Activated T-cell treated with anti-CD3 and anti-CD28 coated beads, Interleukin-2, amount 50 U/mL, for 24 hours (primary cell): ENCODE data around the gene C6orf89.
"Not testable (repeated sequence)": the region's sequence is repeated elsewhere in the genome, so short reads cannot be mapped to it uniquely, and the experiment has no call there.

Experiments used
- DNase-seq: peaks from one replicate; pipeline ENCODE4 v3.0.0-alpha.2; 2020
- H3K27ac Mint-ChIP-seq: 2 replicates; pipeline ENCODE4 v1.8.0; 2020; ENCODE audit warnings: mild to moderate bottlenecking, mixed read lengths
- H3K27me3 Mint-ChIP-seq: 2 replicates; pipeline ENCODE4 v1.8.0; 2020; ENCODE audit warnings: mixed read lengths
- H3K36me3 Mint-ChIP-seq: 2 replicates; pipeline ENCODE4 v1.8.0; 2020; ENCODE audit warnings: low read depth, mixed read lengths
- H3K4me1 Mint-ChIP-seq: 2 replicates; pipeline ENCODE4 v1.8.0; 2020; ENCODE audit warnings: low read depth, mixed read lengths
- H3K4me3 Mint-ChIP-seq: 2 replicates; pipeline ENCODE4 v1.8.0; 2020; ENCODE audit warnings: mild to moderate bottlenecking, moderate library complexity, mixed read lengths
- H3K9me3 Mint-ChIP-seq: 2 replicates; pipeline ENCODE4 v1.8.0; 2020; ENCODE audit warnings: mixed read lengths

C6orf89 gene

DNA sequence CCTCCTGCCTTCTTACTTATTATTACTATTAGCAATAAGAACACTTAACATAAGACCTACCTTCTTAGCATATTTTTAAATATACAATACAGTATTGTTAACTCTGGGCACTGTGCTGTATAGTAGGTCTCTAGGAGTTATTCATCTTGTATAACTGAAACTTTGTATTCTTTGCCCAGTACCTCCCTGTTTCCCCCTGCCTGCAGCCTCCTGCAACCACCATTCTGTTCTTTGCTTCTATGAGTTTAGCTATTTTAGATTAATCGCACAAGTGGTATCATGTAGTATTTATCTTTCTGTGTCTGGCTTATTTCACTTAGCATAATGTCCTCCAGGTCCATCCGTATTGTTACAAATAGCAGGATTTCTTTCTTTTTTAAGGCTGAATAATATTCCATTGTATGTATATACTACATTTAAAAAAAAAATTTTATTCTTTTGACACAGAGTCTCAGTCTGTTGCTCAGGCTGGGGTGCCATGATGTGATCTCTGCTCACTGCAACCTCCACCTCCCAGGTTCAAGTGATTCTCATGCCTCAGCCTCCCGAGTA is 4.4 kb downstream of the C6orf89 start:
- peaks cover 51% of the 10 kb centered on the region for H3K36me3 Mint-ChIP-seq
- no peak overlapping the region for H3K27ac Mint-ChIP-seq
- DNase-seq, result no peak
- H3K9me3 Mint-ChIP-seq, result no peaks in the 10 kb centered on the region
- H3K4me1 Mint-ChIP-seq, result peaks cover 44% of the 10 kb centered on the region
- H3K27me3 Mint-ChIP-seq, result no peaks in the 10 kb centered on the region
- H3K4me3 Mint-ChIP-seq, result no peak overlapping the region

- H3K4me3 Mint-ChIP-seq, DNase-seq, H3K9me3 Mint-ChIP-seq, H3K27ac Mint-ChIP-seq, H3K27me3 Mint-ChIP-seq: not testable (repeated sequence)
- peaks cover 55% of the 10 kb centered on the region for H3K36me3 Mint-ChIP-seq
- peaks cover 40% of the 10 kb centered on the region for H3K4me1 Mint-ChIP-seq
Measured at GRCh38 chr6:36891153-36891552, 5.4 kb downstream of the C6orf89 start.

DNA sequence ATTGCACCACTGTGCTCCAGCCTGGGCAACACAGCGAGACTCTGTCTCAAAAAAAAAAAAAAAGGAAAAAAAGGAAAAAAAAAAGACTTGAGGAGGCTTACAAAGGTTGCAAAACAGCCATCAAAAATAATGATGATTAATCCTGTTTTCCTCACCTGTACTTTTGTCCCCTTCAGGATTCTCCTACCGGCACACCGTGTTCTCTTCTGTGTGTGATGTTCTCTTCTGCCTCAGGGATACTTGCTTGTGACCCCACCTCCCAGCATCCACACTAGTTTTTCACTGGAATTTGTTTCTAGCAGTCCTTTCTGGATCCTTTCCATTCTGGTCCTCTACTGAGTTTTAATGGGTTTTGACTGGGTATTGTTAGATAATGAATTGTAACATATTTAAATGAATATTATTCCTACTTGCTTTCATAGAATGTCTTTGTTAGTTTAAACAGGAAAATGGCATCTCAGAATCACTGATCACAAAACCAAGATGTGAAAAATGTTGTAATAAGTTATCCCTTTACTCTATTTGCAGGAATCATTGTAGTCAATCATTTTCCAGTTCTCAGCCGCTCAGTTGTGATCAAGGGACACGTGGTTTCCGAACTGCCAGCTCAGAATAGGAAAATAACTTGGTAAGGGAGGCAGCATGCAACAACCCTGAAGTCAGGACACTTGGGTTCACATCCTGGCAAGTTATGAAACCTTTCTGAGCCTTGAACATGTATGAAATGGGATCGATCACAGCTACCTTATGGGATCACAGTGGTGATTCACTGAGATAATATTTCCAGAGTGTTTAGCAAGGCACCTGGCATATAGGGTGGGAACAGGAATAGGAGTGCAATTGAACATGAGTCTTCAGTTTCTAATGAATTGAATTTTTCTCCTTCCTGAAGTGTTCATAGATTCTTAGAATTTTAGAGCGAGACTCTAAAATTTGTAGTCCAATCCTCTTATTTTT is 8.5 kb downstream of the C6orf89 start:
- peak overlapping the region; percentile 19 for H3K27ac Mint-ChIP-seq
- H3K4me3 Mint-ChIP-seq, result no peak overlapping the region
- H3K9me3 Mint-ChIP-seq, result no peaks in the 10 kb centered on the region
- H3K27me3 Mint-ChIP-seq, result no peaks in the 10 kb centered on the region
- H3K36me3 Mint-ChIP-seq, result peaks cover 61% of the 10 kb centered on the region
- H3K4me1 Mint-ChIP-seq, result peaks cover 12% of the 10 kb centered on the region
- no peak for DNase-seq

- Mint-ChIP-seq H3K27me3 (no peaks in the 10 kb centered on the region), H3K4me3 (no peak overlapping the region), H3K9me3 (no peaks in the 10 kb centered on the region), H3K27ac (no peak overlapping the region), H3K4me1 (peaks cover 4% of the 10 kb centered on the region), H3K36me3 (peaks cover 72% of the 10 kb centered on the region)
- no peak for DNase-seq
Measured at GRCh38 chr6:36897609-36898008, 11.9 kb downstream of the C6orf89 start.

DNA sequence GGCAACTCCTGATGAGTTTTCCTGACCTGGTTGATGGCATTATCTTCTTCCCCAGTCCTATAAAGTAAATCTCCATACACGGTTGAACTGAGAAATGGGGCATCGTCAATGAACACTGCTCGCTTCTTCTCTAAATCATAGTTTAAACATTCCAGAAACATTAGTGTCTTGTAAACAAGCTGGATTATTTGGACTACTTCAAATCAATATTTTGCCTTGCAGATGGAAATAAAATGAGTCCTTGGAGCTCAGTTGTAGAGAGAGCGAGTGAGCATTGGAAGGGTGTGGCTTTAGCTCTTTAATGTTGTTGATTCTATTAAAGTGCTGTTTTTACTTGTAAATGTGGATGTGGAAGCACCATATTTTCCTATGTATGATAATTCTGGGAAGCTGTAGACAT is 18.4 kb downstream of the C6orf89 start:
- Mint-ChIP-seq H3K36me3 (peaks cover 84% of the 10 kb centered on the region), H3K27me3 (no peaks in the 10 kb centered on the region), H3K27ac (no peak overlapping the region)

DNA sequence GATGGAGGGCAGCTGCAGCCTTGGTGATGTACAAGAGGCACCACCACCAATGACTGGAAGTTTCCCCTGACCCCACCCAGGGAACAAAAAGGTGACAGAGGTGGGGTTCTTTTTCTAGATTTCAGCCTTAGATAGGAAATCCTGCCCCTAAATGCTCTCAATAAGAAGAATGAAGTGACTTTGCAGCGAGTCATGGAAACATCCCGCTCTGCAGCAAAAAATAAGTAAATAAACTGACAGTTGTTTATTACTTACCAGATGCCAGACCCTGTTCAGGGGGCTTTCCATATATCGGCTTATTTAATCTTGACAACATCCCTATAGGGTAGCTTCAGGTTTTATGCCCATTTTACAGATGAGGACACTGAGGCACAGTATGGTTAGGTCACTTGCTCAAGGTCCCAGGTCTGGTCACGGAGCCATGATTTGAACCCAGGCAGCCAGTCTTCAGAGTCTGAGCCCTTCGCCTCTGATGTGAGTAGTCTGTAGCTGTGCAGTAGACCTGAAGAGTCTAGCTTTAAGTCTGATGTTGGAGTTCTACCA is 19.2 kb downstream of the C6orf89 start:
- Mint-ChIP-seq H3K9me3 (no peaks in the 10 kb centered on the region), H3K4me3 (no peak overlapping the region), H3K27me3 (no peaks in the 10 kb centered on the region), H3K4me1 (peaks cover 6% of the 10 kb centered on the region), H3K27ac (no peak overlapping the region), H3K36me3 (peaks cover 85% of the 10 kb centered on the region)
- no peak for DNase-seq

More for the DNA sequence above, 18.4 kb downstream of the C6orf89 start:
- DNase-seq, result no peak
- H3K4me1 Mint-ChIP-seq, result peaks cover 6% of the 10 kb centered on the region
- H3K9me3 Mint-ChIP-seq, result no peaks in the 10 kb centered on the region
- H3K4me3 Mint-ChIP-seq, result no peak overlapping the region

DNA sequence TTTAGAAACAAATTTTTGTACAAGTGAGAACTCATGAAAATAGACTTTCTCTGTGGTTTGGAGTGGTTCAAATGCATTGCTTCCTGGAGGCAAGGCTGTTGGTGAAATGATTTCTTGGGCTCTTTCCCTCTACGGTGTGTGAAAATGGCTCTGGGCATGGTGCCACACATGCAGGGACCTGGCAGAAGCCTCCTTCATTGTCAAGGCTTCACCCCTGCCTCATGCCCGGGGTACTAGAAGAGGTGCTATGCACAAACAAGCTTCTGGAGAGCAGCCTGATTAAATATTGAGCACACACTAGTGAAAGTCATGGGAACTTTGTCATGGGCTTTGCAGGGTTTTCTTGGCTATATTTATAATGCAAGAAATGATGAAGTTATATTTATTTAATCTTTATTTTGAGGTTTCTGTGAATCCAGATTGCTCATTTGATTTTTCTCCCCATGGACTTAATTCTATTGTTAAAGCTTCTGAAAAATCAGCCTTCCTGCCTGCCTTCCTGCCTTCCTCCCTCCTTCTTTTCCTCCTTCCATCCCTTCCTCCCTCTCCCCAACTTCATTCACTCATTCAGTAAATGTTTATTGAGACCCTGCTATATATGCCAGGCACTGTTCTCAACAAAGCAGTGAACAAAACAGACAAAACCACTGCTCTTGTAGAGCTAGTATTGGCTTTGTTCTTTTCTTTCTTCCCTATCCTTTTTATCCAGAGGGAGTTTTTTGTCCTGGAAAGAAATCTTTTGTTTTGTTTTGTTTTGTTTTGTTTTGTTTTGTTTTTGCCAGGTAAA is 21.0 kb downstream of the C6orf89 start:
- Mint-ChIP-seq H3K4me1 (peaks cover 14% of the 10 kb centered on the region), H3K27me3 (no peaks in the 10 kb centered on the region), H3K9me3 (no peaks in the 10 kb centered on the region), H3K4me3 (no peak overlapping the region), H3K36me3 (peaks cover 76% of the 10 kb centered on the region), H3K27ac (no peak overlapping the region)
- DNase-seq, result no peak

DNA sequence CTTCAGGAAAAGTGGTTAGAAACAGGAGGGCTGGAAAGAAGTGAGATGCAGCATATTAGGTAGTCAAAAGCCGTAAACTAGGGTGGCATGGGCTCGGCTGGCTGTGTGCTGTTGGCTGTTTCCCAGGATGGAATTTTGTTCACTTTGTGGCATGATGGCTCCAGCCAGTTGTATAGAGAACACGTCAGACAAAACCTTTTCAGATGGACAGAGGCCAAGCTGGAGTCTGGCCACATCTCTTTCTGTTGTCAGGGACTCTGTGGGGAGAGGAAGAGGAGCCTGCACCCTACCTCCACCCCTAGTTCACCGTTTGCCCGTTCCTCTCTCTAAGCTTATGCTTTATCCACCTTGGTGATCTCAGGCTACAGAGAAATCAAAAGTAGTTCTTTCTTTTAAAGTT is 22.0 kb downstream of the C6orf89 start:
- DNase-seq, result no peak
- Mint-ChIP-seq H3K4me3 (no peak overlapping the region), H3K27me3 (no peaks in the 10 kb centered on the region), H3K4me1 (peaks cover 25% of the 10 kb centered on the region), H3K27ac (peak overlapping the region; percentile 9), H3K36me3 (peaks cover 69% of the 10 kb centered on the region), H3K9me3 (no peaks in the 10 kb centered on the region)

GRCh38 chr6:36908747-36909146 is 23.0 kb downstream of the C6orf89 start:
- Mint-ChIP-seq H3K27ac (no peak overlapping the region), H3K27me3 (no peaks in the 10 kb centered on the region), H3K4me1 (peaks cover 35% of the 10 kb centered on the region), H3K9me3 (no peaks in the 10 kb centered on the region), H3K4me3 (no peak overlapping the region), H3K36me3 (peaks cover 66% of the 10 kb centered on the region)
- DNase-seq, result no peak

DNA sequence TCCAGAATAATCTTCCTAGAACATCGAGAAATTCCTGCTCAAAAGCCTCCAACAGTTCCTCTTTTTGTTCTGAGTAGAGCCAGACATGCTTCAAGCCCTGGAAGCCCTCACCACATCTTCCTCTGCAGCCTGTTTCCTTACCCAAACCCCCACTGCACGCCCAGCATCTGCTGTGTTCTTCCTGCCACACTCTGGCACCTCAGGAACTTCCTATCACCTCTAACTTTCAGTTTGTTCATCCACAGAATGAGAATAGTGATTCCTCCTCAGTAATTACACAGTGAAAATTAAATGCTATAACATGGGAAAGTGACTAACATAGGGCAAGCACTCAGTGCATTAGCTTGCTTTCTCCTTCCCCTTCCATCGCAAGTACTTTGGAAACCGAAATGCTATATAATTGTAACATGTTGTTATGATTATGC is 26.3 kb downstream of the C6orf89 start:
- H3K27me3 Mint-ChIP-seq, result no peaks in the 10 kb centered on the region
- H3K4me3 Mint-ChIP-seq, result peak overlapping the region; percentile 64
- peaks cover 55% of the 10 kb centered on the region for H3K4me1 Mint-ChIP-seq
- peak; percentile 48 for DNase-seq
- no peaks in the 10 kb centered on the region for H3K9me3 Mint-ChIP-seq
- peaks cover 65% of the 10 kb centered on the region for H3K36me3 Mint-ChIP-seq
- H3K27ac Mint-ChIP-seq, result peak overlapping the region; percentile 93

- peak; percentile 67 for DNase-seq
- Mint-ChIP-seq H3K9me3 (no peaks in the 10 kb centered on the region), H3K27ac (peak overlapping the region; percentile 93), H3K4me1 (peaks cover 55% of the 10 kb centered on the region), H3K4me3 (peak overlapping the region; percentile 64), H3K36me3 (peaks cover 65% of the 10 kb centered on the region), H3K27me3 (no peaks in the 10 kb centered on the region)
Measured at GRCh38 chr6:36912586-36912985, 26.8 kb downstream of the C6orf89 start.

GRCh38 chr6:36913082-36913481 is 27.3 kb downstream of the C6orf89 start:
- peak overlapping the region; percentile 93 for H3K27ac Mint-ChIP-seq
- no peak for DNase-seq
- peaks cover 52% of the 10 kb centered on the region for H3K4me1 Mint-ChIP-seq
- peak overlapping the region; percentile 64 for H3K4me3 Mint-ChIP-seq
- peaks cover 65% of the 10 kb centered on the region for H3K36me3 Mint-ChIP-seq
- H3K27me3 Mint-ChIP-seq, result no peaks in the 10 kb centered on the region
- no peaks in the 10 kb centered on the region for H3K9me3 Mint-ChIP-seq

GRCh38 chr6:36914227-36914794 is 28.6 kb downstream of the C6orf89 start:
- Mint-ChIP-seq H3K4me3 (no peak overlapping the region), H3K4me1 (peaks cover 52% of the 10 kb centered on the region), H3K36me3 (peaks cover 70% of the 10 kb centered on the region)

GRCh38 chr6:36915599-36915998 is 29.8 kb downstream of the C6orf89 start:
- Mint-ChIP-seq H3K36me3 (peaks cover 74% of the 10 kb centered on the region), H3K27ac (no peak overlapping the region)

More at GRCh38 chr6:36914227-36914794, 28.6 kb downstream of the C6orf89 start:
- Mint-ChIP-seq H3K9me3 (no peaks in the 10 kb centered on the region), H3K27ac (peak overlapping the region; percentile 76), H3K27me3 (no peaks in the 10 kb centered on the region)
- no peak for DNase-seq

More at GRCh38 chr6:36915599-36915998, 29.8 kb downstream of the C6orf89 start:
- Mint-ChIP-seq H3K4me1 (peaks cover 52% of the 10 kb centered on the region), H3K27me3 (no peaks in the 10 kb centered on the region), H3K9me3 (no peaks in the 10 kb centered on the region), H3K4me3 (no peak overlapping the region)
- DNase-seq, result no peak
